Breast epithelium (tissue), 4 donors: ENCODE data around the gene NTHL1. TPM values are rescaled to one million over a fixed set of nuclear protein-coding genes. Genes with fewer than 3 reads are reported as not detected.
"Not testable (repeated sequence)": the region's sequence is repeated elsewhere in the genome, so short reads cannot be mapped to it uniquely, and the experiment has no call there.

ENCODE experiments used
- DNase-seq, 2 donors: peaks; one replicate each; pipeline ENCODE4 v3.0.0-alpha.2; 2019; ENCODE audit warnings: low spot score in 2 of 2
- H3K27ac ChIP-seq, 2 donors: fragments of 200-600 bp; sonication (generic) in 1 of 2; one replicate each; pipeline ENCODE4 v1.5.1; 2016 to 2019; ENCODE audit warnings: mild to moderate bottlenecking in 1 of 2
- H3K27me3 ChIP-seq, 2 donors: fragments of 200-600 bp; sonication (generic) in 1 of 2; one replicate each; pipeline versions ENCODE4 v1.5.1 to v1.6.0; 2017 to 2019; ENCODE audit warnings: control low read depth in 1 of 2, mild to moderate bottlenecking in 1 of 2
- H3K36me3 ChIP-seq: fragments of 200-600 bp; one replicate; pipeline ENCODE4 v1.5.1; 2019
- H3K4me1 ChIP-seq, 2 donors: fragments of 200-600 bp; sonication (generic); one replicate each; pipeline ENCODE4 v1.5.1; 2016 to 2019; ENCODE audit warnings: control low read depth in 1 of 2
- H3K4me3 ChIP-seq, 3 donors: fragments of 200-600 bp; sonication (generic); 1 replicate in 2 of 3; 2 replicates in 1 of 3; pipeline ENCODE4 v1.5.1; 2016 to 2019; ENCODE audit warnings: mild to moderate bottlenecking in 3 of 3, moderate library complexity in 2 of 3
- H3K9me3 ChIP-seq, 2 donors: fragments of 200-600 bp; sonication (generic) in 1 of 2; one replicate each; pipeline ENCODE4 v1.5.1; 2016 to 2019; ENCODE audit warnings: control low read depth in 1 of 2
- POLR2A ChIP-seq: fragments of 450-650 bp; IDR thresholded peaks from one replicate; pipeline ENCODE4 v1.6.1; 2016; ENCODE audit warnings: antibody characterized with exemption, mild to moderate bottlenecking, moderate library complexity
- POLR2AphosphoS5 ChIP-seq, 3 donors: sonication (generic); formaldehyde crosslinking; IDR thresholded peaks; one replicate each; pipeline ENCODE4 v1.6.1; 2017; ENCODE audit warnings: antibody characterized with exemption in 3 of 3
- intact Hi-C: fragments of 100-400 bp; cut with DNase I; formaldehyde crosslinking; loops from one replicate; pipeline ENCODE4 v1.15.1; 2023; ENCODE audit warnings: low total_unique reads
- total RNA-seq, 3 donors: library from RNA; depleted of rRNA; stranded (reverse); fragments of >200 nt; gene quantifications; one replicate each; pipeline ENCODE4 v1.1.0, GENCODE V29; 2016
- TF ChIP-seq, protein P1 (sequence below), 3 donors: fragments of 450-650 bp; IDR thresholded peaks; one replicate each; pipeline ENCODE4 v1.5.1; 2016 to 2017; ENCODE audit warnings: antibody characterized with exemption in 3 of 3, mild to moderate bottlenecking in 3 of 3, moderate library complexity in 3 of 3

NTHL1 gene
- total RNA-seq, 3 donors from 2014 or later: 10.6 to 27.9 (median 16.1) TPM

DNA sequence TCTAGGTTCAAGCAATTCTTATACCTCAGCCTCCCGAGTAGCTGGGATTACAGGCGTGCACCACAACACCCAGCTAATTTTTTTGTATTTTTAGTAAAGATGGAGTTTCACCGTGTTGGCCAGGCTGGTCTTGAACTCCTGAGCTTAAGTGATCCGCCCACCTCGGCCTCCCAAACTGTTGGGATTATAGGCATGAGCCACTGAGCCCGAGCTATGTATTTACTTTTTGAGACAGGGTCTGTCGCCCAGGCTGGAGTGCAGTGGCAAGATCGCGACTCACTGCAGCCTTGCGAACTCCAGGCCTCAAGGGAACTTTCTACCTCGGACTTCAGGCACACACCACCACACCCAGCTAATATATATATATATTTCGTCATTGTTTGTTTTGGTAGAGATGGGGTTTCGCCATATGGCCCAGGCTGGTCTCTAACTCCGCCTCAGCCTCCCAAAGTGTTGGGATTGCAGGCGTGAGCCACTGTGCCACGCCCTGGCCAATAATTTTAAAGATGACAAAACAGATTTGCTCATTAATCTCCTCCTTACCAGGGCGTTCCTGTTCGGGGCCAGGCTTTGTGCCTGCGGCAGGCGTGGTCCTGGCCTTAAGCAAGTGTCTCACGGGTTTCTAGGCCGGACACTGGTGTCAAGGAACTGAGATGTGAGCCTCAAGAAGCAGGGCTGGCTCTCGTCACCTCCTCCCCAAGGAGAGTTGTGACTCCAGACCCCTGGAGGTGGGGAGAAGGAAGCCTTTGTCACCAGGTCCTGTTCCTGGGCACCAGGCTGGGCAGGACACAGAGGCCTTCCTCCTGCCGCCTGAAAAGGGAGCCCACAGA, 32.3 kb downstream of the NTHL1 start:
- Histone ChIP-seq H3K36me3 (no peaks in the 10 kb centered on the region), H3K4me1 (peaks cover 1 to 5% of the 10 kb centered on the region in 2 donors), H3K9me3 (no peaks in the 10 kb centered on the region), H3K4me3 (no peak overlapping the region), H3K27me3 (peaks cover 8 to 15% of the 10 kb centered on the region in 2 donors), H3K27ac (no peak overlapping the region)
- TF ChIP-seq POLR2AphosphoS5 (IDR thresholded peaks at IDR 0.05) (no peak), POLR2A (no peak)
- TF ChIP-seq, protein P1, sequence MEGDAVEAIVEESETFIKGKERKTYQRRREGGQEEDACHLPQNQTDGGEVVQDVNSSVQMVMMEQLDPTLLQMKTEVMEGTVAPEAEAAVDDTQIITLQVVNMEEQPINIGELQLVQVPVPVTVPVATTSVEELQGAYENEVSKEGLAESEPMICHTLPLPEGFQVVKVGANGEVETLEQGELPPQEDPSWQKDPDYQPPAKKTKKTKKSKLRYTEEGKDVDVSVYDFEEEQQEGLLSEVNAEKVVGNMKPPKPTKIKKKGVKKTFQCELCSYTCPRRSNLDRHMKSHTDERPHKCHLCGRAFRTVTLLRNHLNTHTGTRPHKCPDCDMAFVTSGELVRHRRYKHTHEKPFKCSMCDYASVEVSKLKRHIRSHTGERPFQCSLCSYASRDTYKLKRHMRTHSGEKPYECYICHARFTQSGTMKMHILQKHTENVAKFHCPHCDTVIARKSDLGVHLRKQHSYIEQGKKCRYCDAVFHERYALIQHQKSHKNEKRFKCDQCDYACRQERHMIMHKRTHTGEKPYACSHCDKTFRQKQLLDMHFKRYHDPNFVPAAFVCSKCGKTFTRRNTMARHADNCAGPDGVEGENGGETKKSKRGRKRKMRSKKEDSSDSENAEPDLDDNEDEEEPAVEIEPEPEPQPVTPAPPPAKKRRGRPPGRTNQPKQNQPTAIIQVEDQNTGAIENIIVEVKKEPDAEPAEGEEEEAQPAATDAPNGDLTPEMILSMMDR (IDR thresholded peaks at IDR 0.05): no peak
- DNase-seq: no peak
- intact Hi-C loops: no loop called here

GRCh38 chr16:2013527-2013926, 34.1 kb downstream of the NTHL1 start:
- no peak overlapping the region for H3K4me3 ChIP-seq
- no peak for TF ChIP-seq POLR2AphosphoS5 (IDR thresholded peaks at IDR 0.05)
- no peak for TF ChIP-seq POLR2A
- TF ChIP-seq, protein P1 (IDR thresholded peaks at IDR 0.05): no peak
- DNase-seq: no peak
- intact Hi-C loops: no loop called here
- no peaks in the 10 kb centered on the region for H3K9me3 ChIP-seq
- H3K4me1 ChIP-seq: no peaks in the 10 kb centered on the region
- no peaks in the 10 kb centered on the region for H3K36me3 ChIP-seq
- H3K27ac ChIP-seq: no peak overlapping the region
- no peaks in the 10 kb centered on the region for H3K27me3 ChIP-seq

DNA sequence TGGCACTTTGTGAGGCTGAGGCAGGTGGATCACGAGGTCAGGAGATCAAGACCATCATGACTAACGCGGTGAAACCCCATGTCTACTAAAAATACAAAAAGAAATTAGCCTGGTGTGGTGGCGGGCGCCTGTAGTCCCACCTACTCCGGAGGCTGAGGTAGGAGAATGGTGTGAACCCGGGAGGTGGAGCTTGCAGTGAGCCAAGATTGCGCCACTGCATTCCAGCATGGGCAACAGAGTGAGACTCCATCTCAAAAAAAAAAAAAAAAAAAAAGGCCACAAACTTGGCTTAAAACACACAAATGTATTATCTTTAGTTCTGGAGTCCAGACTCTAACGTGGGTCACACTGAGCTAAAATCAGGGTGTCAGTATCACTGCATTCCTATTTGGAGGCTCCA, 35.9 kb downstream of the NTHL1 start:
- H3K27me3 ChIP-seq, H3K4me3 ChIP-seq, intact Hi-C loops: not testable (repeated sequence)

GRCh38 chr16:2009791-2010510, 37.7 kb downstream of the NTHL1 start, which contains the start of gene ZNF598:
Gene ZNF598 (minus strand): TSS chr16:2009821.
- TF ChIP-seq POLR2AphosphoS5 (IDR thresholded peaks at IDR 0.05) (peak; percentile 85 to 94 (median 89)), POLR2A (peak; percentile 77)
- TF ChIP-seq, protein P1 (IDR thresholded peaks at IDR 0.05): peak in 1 of 3 donors; percentile 6
- Histone ChIP-seq H3K9me3 (no peaks in the 10 kb centered on the region), H3K36me3 (no peaks in the 10 kb centered on the region), H3K27ac (peak within 1 kb of the TSS; percentile 92 to 97), H3K4me3 (peak within 1 kb of the TSS; percentile 87 to 96 (median 87)), H3K4me1 (peaks cover 9 to 24% of the 10 kb centered on the region in 2 donors), H3K27me3 (no peaks in the 10 kb centered on the region)
- DNase-seq: peak; percentile 56 to 74
- intact Hi-C loops: loop anchor here (5.0 kb wide), 1 partner anchor 1803 kb away; no protein-coding TSS in a partner anchor

More for the DNA sequence above, 35.9 kb downstream of the NTHL1 start:
- H3K36me3 ChIP-seq, H3K27ac ChIP-seq, DNase-seq, H3K9me3 ChIP-seq: not testable (repeated sequence)
- peaks cover 9 to 14% of the 10 kb centered on the region in 2 donors for H3K4me1 ChIP-seq

- H3K4me1 ChIP-seq: peaks cover 11 to 26% of the 10 kb centered on the region in 2 donors
- TF ChIP-seq POLR2AphosphoS5 (IDR thresholded peaks at IDR 0.05) (no peak), POLR2A (no peak)
- TF ChIP-seq, protein P1 (IDR thresholded peaks at IDR 0.05): no peak
- peak overlapping the region; percentile 92 to 97 for H3K27ac ChIP-seq
- no peaks in the 10 kb centered on the region for H3K27me3 ChIP-seq
- intact Hi-C loops: loop anchor here (5.0 kb wide), 1 partner anchor 1802 kb away; no protein-coding TSS in a partner anchor
- H3K36me3 ChIP-seq: no peaks in the 10 kb centered on the region
- DNase-seq: no peak
- no peaks in the 10 kb centered on the region for H3K9me3 ChIP-seq
- H3K4me3 ChIP-seq: peak overlapping the region; percentile 87 to 96 (median 87)
These were observed 38.4 kb downstream of the NTHL1 start for GRCh38 chr16:2009164-2009711.
